ENCODE data around the gene ADGRD1.

GRCh38 chr12:130990034-130990433 lies 36.3 kb downstream of the ADGRD1 start:
- no peak for TF ChIP-seq CTCF (IDR thresholded peaks at IDR 0.05; ENCODE audit: low read depth, low read length, poor library complexity, severe bottlenecking)
- no peak for TF ChIP-seq EZH2phosphoT487 (IDR thresholded peaks at IDR 0.05; ENCODE audit: borderline replicate concordance, low read length)
